Heart left ventricle (tissue), 13 donors: ENCODE data around the gene ABTB2.

ENCODE experiments used
- POLR2A ChIP-seq, 2 donors: fragments of 450-650 bp; IDR thresholded peaks; one replicate each; pipeline ENCODE4 v1.6.1; 2017; ENCODE audit warnings: antibody characterized with exemption in 2 of 2, mild to moderate bottlenecking in 2 of 2, moderate library complexity in 2 of 2
- TF ChIP-seq, protein P1 (sequence below), 12 donors: fragments of 200-600 bp; sonication (generic) in 4 of 12; IDR thresholded peaks; one replicate each; pipeline versions ENCODE4 v1.5.0 to v1.8.0; 2018 to 2022; ENCODE audit warnings: antibody characterized with exemption in 12 of 12, mild to moderate bottlenecking in 5 of 12
- donor health status: ischemic (EF 13 %, LVEDD 7.1; RV severe dilation, severe dysfunction).
- donor health status: DM: no; HTN: yes; CAD: no.
- donor health status: DM: no; HTN: no; CAD: no.
- donor health status: ischemic (EF 25% LVEDD 6.9; RV normal size, moderate dysfunction).
- donor health status: ischemic (EF 25% LVEDD 5.7; RV mildly dilated, moderate dysfunction).
- donor health status: ischemic (EF 35%, LVEDD 5.7; RV mildly dilated, moderate dysfunction).
- donor health status: nonischemic (EF 11% LVEDD 7.7; RV severe dilation, severe dysfunction).
- donor health status: DM: yes; HTN: yes; CAD: no.
- donor health status: PGD.
- donor health status: ischemic (EF 29% LVEDD 5.4; RV normal size, mild dysfunction).
- donor health status: nonischemic (EF 23%, LVEDD 6.1; RV moderate dilation, normal function).

DNA sequence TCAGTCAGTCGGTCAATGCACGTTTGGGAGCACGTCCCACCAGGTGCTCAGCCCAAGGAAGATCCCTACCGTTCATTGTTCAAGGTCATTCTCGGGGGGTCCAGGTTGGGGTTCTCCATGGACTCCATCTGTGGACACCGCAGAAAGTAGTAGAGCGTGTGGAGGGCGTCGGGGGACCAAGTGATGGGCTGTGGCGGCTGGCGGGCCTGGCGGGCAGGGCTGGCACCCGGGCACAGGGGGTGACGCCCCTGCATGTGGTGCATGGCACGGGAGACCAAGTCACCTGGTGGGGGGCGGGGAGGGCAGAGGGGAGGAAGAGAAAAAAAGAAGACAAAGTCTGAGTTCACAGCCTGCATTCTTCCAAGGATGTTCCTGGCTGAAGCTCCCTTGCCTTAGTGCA is 160.6 kb downstream of the ABTB2 start:
- TF ChIP-seq, protein P1, sequence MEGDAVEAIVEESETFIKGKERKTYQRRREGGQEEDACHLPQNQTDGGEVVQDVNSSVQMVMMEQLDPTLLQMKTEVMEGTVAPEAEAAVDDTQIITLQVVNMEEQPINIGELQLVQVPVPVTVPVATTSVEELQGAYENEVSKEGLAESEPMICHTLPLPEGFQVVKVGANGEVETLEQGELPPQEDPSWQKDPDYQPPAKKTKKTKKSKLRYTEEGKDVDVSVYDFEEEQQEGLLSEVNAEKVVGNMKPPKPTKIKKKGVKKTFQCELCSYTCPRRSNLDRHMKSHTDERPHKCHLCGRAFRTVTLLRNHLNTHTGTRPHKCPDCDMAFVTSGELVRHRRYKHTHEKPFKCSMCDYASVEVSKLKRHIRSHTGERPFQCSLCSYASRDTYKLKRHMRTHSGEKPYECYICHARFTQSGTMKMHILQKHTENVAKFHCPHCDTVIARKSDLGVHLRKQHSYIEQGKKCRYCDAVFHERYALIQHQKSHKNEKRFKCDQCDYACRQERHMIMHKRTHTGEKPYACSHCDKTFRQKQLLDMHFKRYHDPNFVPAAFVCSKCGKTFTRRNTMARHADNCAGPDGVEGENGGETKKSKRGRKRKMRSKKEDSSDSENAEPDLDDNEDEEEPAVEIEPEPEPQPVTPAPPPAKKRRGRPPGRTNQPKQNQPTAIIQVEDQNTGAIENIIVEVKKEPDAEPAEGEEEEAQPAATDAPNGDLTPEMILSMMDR (IDR thresholded peaks at IDR 0.05): no peak
- TF ChIP-seq POLR2A (IDR thresholded peaks at IDR 0.05): no peak
